ENCODE results near the gene CBFA2T3. TPM values are rescaled to one million over a fixed set of nuclear protein-coding genes. Genes with fewer than 3 reads are reported as not detected.

The CBFA2T3 gene
- total RNA-seq, 2 experiments from 2014 or later = not detected

DNA sequence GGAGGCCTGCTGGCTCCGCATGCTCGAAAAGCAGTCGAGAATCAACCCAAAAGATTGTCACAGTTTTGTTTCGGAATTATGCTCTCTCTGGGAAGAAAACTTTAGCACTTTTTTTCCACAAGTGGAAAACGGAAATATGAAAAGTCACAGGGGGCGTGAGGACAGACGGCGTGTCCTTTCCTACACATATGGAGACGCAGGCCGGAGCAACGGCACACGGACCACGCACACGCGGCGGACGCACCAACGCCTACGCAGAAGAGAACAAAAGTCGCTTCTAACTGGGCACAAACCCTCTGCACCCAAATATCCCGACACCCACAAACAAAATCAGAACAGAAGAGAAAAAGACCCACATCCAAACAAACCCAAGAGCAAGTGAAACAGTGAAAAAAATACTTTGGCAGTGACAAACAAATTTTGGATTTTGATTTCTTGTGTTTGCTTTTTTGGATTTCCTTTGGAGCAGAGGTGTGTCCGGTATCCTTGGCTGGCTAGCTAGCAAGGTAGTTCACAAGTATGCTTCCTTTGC, 101.2 kb downstream of the CBFA2T3 start:
- Mint-ChIP-seq H3K27me3 (ENCODE audit: low read depth) (peaks cover 4% of the 10 kb centered on the region), H3K36me3 (ENCODE audit: low read depth) (no peaks in the 10 kb centered on the region), H3K9me3 (no peaks in the 10 kb centered on the region), H3K4me1 (ENCODE audit: low read depth) (peaks cover 5% of the 10 kb centered on the region), H3K27ac (no peak overlapping the region), H3K4me3 (no peak overlapping the region)
- DNase-seq = no peak
- CTCF ChIA-PET = no interaction called here
- intact Hi-C loops (cut with micrococcal nuclease) = no loop called here

- Mint-ChIP-seq H3K4me3 (no peak overlapping the region), H3K27ac (no peak overlapping the region), H3K4me1 (ENCODE audit: low read depth) (peaks cover 9% of the 10 kb centered on the region), H3K36me3 (ENCODE audit: low read depth) (no peaks in the 10 kb centered on the region), H3K9me3 (no peaks in the 10 kb centered on the region), H3K27me3 (ENCODE audit: low read depth) (peaks cover 7% of the 10 kb centered on the region)
- CTCF ChIA-PET = no interaction called here
- DNase-seq = no peak
- intact Hi-C loops (cut with micrococcal nuclease) = no loop called here
Observed at GRCh38 chr16:88874938-88875599, 101.9 kb downstream of the CBFA2T3 start.

DNA sequence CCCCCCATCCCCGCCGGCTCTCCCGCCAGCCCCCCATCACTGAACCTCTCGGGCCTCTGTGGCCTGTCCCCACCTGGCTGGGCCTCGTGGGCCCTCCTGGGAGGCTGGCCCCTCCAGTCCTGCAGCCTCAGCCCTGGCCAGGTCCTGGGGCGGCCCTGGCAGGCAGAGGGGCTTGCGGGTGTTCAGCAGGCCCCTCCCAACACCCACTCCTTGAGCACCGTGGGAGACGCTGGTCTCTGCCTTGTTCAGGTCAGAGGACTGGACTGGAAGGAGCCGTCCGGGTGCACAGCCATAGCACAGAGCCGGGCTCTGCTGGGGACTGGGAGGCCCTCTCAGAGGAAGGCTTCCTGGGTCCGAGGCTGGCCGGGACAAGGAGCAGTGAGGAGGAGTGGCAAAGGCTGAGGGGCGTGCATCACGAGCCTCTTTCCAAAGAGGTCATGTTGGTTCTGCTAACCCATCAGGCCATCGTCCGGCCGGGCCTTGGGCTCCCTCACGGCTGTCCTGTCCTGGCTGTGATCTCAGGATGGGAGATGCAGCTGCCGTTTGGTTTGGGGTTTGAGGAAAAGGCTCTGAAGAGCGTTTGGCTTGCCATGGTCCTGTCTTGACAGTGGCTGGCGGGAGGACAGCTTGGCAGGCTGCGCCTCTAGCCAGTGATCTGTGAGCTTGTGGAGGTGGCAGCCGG, 104.2 kb downstream of the CBFA2T3 start:
- no peak overlapping the region for H3K27ac Mint-ChIP-seq
- no peaks in the 10 kb centered on the region for H3K36me3 Mint-ChIP-seq (ENCODE audit: low read depth)
- peaks cover 9% of the 10 kb centered on the region for H3K4me1 Mint-ChIP-seq (ENCODE audit: low read depth)
- no peaks in the 10 kb centered on the region for H3K9me3 Mint-ChIP-seq
- peaks cover 7% of the 10 kb centered on the region for H3K27me3 Mint-ChIP-seq (ENCODE audit: low read depth)
- intact Hi-C loops (cut with micrococcal nuclease) = no loop called here
- no peak overlapping the region for H3K4me3 Mint-ChIP-seq
- CTCF ChIA-PET = no interaction called here
- DNase-seq = no peak

- Mint-ChIP-seq H3K4me1 (ENCODE audit: low read depth) (peaks cover 9% of the 10 kb centered on the region), H3K27me3 (ENCODE audit: low read depth) (peaks cover 7% of the 10 kb centered on the region), H3K27ac (no peak overlapping the region), H3K9me3 (no peaks in the 10 kb centered on the region), H3K4me3 (no peak overlapping the region), H3K36me3 (ENCODE audit: low read depth) (no peaks in the 10 kb centered on the region)
- CTCF ChIA-PET = interaction anchor here (1.0 kb wide), 1 partner anchor 13 kb away, joined by 3 read pairs; no protein-coding TSS in a partner anchor
- intact Hi-C loops (cut with micrococcal nuclease) = no loop called here
- no peak for DNase-seq
Observed at GRCh38 chr16:88871730-88872416, 105.1 kb downstream of the CBFA2T3 start.

DNA sequence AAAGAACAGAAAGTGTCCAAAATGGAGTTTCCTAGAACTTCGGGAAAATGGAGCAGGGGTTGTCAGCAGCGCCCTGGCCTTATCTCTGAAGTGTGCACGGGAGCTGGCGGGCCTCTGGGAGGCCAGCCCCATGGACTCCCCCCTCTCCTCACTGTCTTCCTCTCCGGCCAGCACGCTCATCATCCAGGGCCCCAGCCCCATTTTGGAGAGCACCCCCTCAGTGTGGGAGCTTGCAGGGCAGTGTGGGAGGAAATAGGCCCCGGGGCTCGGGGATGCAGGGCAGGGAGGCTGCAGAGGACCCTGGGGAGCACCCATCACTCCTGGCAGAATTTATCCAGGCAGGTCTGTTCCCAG, 105.7 kb downstream of the CBFA2T3 start:
- DNase-seq = no peak
- CTCF ChIA-PET = interaction anchor here (0.7 to 1.0 kb wide), 2 partner anchors 10 to 13 kb away, joined by 3 to 4 read pairs; no protein-coding TSS in a partner anchor
- peak overlapping the region; percentile 30 for H3K4me3 Mint-ChIP-seq
- intact Hi-C loops (cut with micrococcal nuclease) = no loop called here
- no peaks in the 10 kb centered on the region for H3K9me3 Mint-ChIP-seq
- peaks cover 9% of the 10 kb centered on the region for H3K4me1 Mint-ChIP-seq (ENCODE audit: low read depth)
- no peak overlapping the region for H3K27ac Mint-ChIP-seq
- H3K27me3 Mint-ChIP-seq (ENCODE audit: low read depth) = peaks cover 7% of the 10 kb centered on the region
- no peaks in the 10 kb centered on the region for H3K36me3 Mint-ChIP-seq (ENCODE audit: low read depth)

DNA sequence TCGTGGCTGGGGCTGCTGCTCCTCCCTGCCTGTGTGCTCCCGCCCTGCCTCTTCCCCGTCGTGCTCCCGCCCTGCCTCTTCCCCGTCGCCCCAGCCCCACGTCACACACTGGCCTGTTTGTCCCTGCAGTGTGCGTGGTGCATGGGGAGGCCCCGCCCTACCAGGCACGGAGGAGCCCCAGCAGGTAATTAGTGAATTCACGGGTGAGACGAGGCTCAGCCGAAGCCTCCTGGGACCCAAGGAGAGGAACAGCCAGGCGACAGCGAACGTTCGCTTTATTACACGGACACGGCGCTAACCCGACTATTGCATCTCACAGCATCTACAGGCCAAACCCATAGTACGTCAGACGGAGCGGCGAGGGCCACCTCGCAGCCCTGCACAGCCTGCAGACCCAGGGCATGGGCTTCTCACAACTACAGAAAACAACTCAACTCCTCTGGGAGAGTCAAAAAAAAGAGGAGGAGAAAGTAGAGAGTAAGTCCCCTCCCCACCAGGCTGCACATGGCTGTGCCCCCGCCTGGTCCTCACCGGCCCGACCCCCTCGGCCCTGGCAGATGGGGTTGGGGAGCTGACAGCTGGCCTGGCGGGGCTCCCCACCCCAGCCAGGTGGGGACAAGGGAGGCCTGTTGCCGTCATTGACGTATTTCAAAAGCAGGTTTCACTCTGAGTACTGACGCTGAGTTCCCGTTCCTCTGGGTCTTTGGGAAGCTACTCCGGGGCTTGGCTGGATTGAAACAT, 106.2 kb downstream of the CBFA2T3 start:
- Mint-ChIP-seq H3K4me3 (peak overlapping the region; percentile 30), H3K36me3 (ENCODE audit: low read depth) (no peaks in the 10 kb centered on the region), H3K27ac (no peak overlapping the region), H3K4me1 (ENCODE audit: low read depth) (peaks cover 9% of the 10 kb centered on the region), H3K27me3 (ENCODE audit: low read depth) (peaks cover 7% of the 10 kb centered on the region), H3K9me3 (no peaks in the 10 kb centered on the region)
- DNase-seq = peak; percentile 42
- intact Hi-C loops (cut with micrococcal nuclease) = no loop called here
- CTCF ChIA-PET = interaction anchor here (0.7 to 1.0 kb wide), 2 partner anchors 10 to 12 kb away, joined by 3 to 4 read pairs; no protein-coding TSS in a partner anchor

DNA sequence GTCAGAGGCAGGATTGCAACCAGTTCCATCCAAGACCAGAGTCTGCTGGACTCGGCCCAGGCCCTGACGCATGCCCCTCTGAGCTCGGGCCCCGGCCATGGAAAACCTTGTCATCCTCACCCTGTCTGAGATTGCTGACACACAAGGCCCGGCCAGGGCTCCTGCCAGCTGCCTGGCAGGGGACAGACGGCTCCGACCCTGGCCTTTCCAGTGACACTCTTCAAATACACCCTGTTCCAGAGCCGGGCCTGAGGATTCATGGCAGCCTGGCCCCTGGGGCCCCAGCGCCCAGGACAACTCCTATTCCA, 107.4 kb downstream of the CBFA2T3 start:
- Mint-ChIP-seq H3K36me3 (ENCODE audit: low read depth) (no peaks in the 10 kb centered on the region), H3K4me1 (ENCODE audit: low read depth) (peaks cover 9% of the 10 kb centered on the region), H3K9me3 (no peaks in the 10 kb centered on the region), H3K27ac (no peak overlapping the region), H3K4me3 (no peak overlapping the region), H3K27me3 (ENCODE audit: low read depth) (peaks cover 7% of the 10 kb centered on the region)
- CTCF ChIA-PET = interaction anchor here (0.5 kb wide), 1 partner anchor 22 kb away, joined by 3 read pairs; no protein-coding TSS in a partner anchor
- DNase-seq = no peak
- intact Hi-C loops (cut with micrococcal nuclease) = no loop called here

- Mint-ChIP-seq H3K9me3 (no peaks in the 10 kb centered on the region), H3K4me1 (ENCODE audit: low read depth) (peaks cover 9% of the 10 kb centered on the region), H3K27ac (no peak overlapping the region), H3K4me3 (no peak overlapping the region), H3K36me3 (ENCODE audit: low read depth) (no peaks in the 10 kb centered on the region), H3K27me3 (ENCODE audit: low read depth) (peaks cover 7% of the 10 kb centered on the region)
- CTCF ChIA-PET = interaction anchor here (0.8 kb wide), 1 partner anchor 11 kb away, joined by 3 read pairs; no protein-coding TSS in a partner anchor
- intact Hi-C loops (cut with micrococcal nuclease) = no loop called here
- DNase-seq = no peak
Observed at GRCh38 chr16:88868974-88869672, 107.9 kb downstream of the CBFA2T3 start.

- no peak for DNase-seq
- H3K4me3 Mint-ChIP-seq = no peak overlapping the region
- CTCF ChIA-PET = interaction anchor here (0.5 kb wide), 1 partner anchor 687 kb away, joined by 3 read pairs; no protein-coding TSS in a partner anchor
- no peaks in the 10 kb centered on the region for H3K36me3 Mint-ChIP-seq (ENCODE audit: low read depth)
- H3K27ac Mint-ChIP-seq = no peak overlapping the region
- intact Hi-C loops (cut with micrococcal nuclease) = no loop called here
- H3K9me3 Mint-ChIP-seq = no peaks in the 10 kb centered on the region
- H3K27me3 Mint-ChIP-seq (ENCODE audit: low read depth) = peaks cover 7% of the 10 kb centered on the region
- peaks cover 9% of the 10 kb centered on the region for H3K4me1 Mint-ChIP-seq (ENCODE audit: low read depth)
Observed at GRCh38 chr16:88867581-88868246, 109.3 kb downstream of the CBFA2T3 start.

DNA sequence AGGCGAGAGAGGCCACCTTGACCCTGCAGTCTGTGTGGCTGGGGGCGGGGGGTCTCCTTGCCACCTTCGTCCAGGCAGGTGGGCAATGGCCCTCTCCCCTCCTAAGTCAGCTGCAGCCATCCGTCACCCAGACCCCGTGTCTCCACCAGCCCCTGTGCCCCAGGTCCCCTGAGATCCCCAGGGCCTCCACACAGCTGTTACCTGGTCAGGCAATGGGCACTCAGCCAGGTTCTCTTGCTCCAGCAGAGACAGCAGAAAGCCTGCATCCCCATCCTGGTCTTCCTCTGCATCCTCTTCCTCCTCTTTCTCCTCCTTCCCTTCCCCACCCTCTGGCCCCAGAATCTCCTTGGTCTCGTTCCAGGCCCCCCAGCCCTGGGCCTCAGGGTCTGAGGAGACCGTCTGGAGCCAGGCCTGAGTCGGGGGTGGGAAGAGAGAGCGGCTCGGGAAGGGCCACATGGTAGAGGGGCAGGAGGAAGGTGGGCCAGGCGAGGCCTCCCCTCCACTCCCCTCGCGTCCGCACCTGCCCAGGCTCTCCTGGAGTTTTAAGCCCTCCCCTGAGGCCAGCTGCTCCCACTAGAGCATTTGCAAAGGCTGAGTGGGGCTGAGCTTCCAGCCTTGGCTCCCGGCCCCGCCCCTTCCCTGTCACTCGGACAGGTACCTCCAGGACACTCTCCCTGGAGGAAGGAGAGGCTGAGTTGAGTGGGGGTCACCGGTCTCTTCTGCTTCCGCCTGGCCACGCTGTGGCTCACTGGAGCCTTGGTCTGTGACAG, 110.7 kb downstream of the CBFA2T3 start, which contains the start of gene PABPN1L:
PABPN1L (minus strand) TSS at position 510 of the 770 bp plus-strand sequence; CDS start at position 456, 54 bp downstream.
- Mint-ChIP-seq H3K27me3 (ENCODE audit: low read depth) (peaks cover 6% of the 10 kb centered on the region), H3K9me3 (no peaks in the 10 kb centered on the region), H3K36me3 (ENCODE audit: low read depth) (no peaks in the 10 kb centered on the region), H3K4me1 (ENCODE audit: low read depth) (peaks cover 8% of the 10 kb centered on the region), H3K4me3 (no peak within 1 kb of the TSS), H3K27ac (no peak within 1 kb of the TSS)
- intact Hi-C loops (cut with micrococcal nuclease) = no loop called here
- CTCF ChIA-PET = no interaction called here
- DNase-seq = no peak

- no peak overlapping the region for H3K27ac Mint-ChIP-seq
- H3K4me1 Mint-ChIP-seq (ENCODE audit: low read depth) = peaks cover 4% of the 10 kb centered on the region
- no peaks in the 10 kb centered on the region for H3K9me3 Mint-ChIP-seq
- CTCF ChIA-PET = no interaction called here
- DNase-seq = no peak
- H3K4me3 Mint-ChIP-seq = no peak overlapping the region
- H3K27me3 Mint-ChIP-seq (ENCODE audit: low read depth) = peaks cover 2% of the 10 kb centered on the region
- no peaks in the 10 kb centered on the region for H3K36me3 Mint-ChIP-seq (ENCODE audit: low read depth)
- intact Hi-C loops (cut with micrococcal nuclease) = no loop called here
Observed at GRCh38 chr16:88865742-88866141, 111.3 kb downstream of the CBFA2T3 start.
